K562 (cell line): ENCODE data around the gene NUP214. TPM values are rescaled to one million over a fixed set of nuclear protein-coding genes. Genes with fewer than 3 reads are reported as not detected.

Experiments
- BCOR ChIP-seq: fragments of 450-650 bp; IDR thresholded peaks from 2 replicates; pipeline ENCODE4 v1.6.1; 2016
- BHLHE40 ChIP-seq: IDR thresholded peaks from 2 replicates; pipeline ENCODE4 v1.6.1; 2011; ENCODE audit warnings: low read length, improper control_type of control experiment
- EP300 ChIP-seq: IDR thresholded peaks from 2 replicates; pipeline ENCODE4 v1.6.1; 2012; ENCODE audit warnings: low read length, improper control_type of control experiment
- NUFIP1 ChIP-seq: fragments of 450-650 bp; IDR thresholded peaks from 2 replicates; pipeline ENCODE4 v1.6.1; 2018; ENCODE audit not compliant: partially characterized antibody
- PCBP1 ChIP-seq: fragments of 200-400 bp; formaldehyde crosslinking; IDR thresholded peaks from 2 replicates; pipeline ENCODE4 v1.6.1; 2018; ENCODE audit warnings: mild to moderate bottlenecking, low read depth, low read length; ENCODE audit not compliant: poor library complexity, severe bottlenecking
- RBM25 ChIP-seq: fragments of 200-400 bp; formaldehyde crosslinking; IDR thresholded peaks from 2 replicates; pipeline ENCODE4 v1.6.1; 2018; ENCODE audit warnings: low read length, low read depth, moderate library complexity; ENCODE audit not compliant: severe bottlenecking
- REST ChIP-seq, 2 experiments: fragments of 450-650 bp; formaldehyde crosslinking in 1 of 2; IDR thresholded peaks; 2 replicates each; pipeline versions ENCODE4 v1.4.0 to v1.6.1; 2014 to 2020; ENCODE audit warnings: mild to moderate bottlenecking in 2 of 2, borderline replicate concordance in 1 of 2, low read depth in 1 of 2
- SAFB2 ChIP-seq: fragments of 200-400 bp; formaldehyde crosslinking; IDR thresholded peaks from 2 replicates; pipeline ENCODE4 v1.6.1; 2018; ENCODE audit warnings: borderline replicate concordance, low read length, low read depth, moderate library complexity; ENCODE audit not compliant: severe bottlenecking
- TEAD4 ChIP-seq, 2 experiments: sonication (generic) in 1 of 2; formaldehyde crosslinking in 1 of 2; IDR thresholded peaks; 2 replicates each; pipeline versions ENCODE4 v1.6.1 to v1.8.0; 2012 to 2022; ENCODE audit warnings: borderline replicate concordance in 1 of 2, inconsistent platforms in 1 of 2, low read length in 1 of 2, mild to moderate bottlenecking in 1 of 2, missing genetic modification reagents in 1 of 2
- ZBTB7A ChIP-seq: IDR thresholded peaks from 2 replicates; pipeline ENCODE4 v1.6.1; 2011; ENCODE audit warnings: low read depth, mild to moderate bottlenecking, low read length, moderate library complexity, borderline replicate concordance; ENCODE audit not compliant: control insufficient read depth
- polyA plus RNA-seq, 8 experiments: library from polyadenylated mRNA; depleted of rRNA in 4 of 8; stranded (reverse) in 5 of 8; unstranded in 3 of 8; fragments of >200 nt; fragmentation: Nextera tagmentation in 2 of 8; fragmentation: Illumina TruSeq in 1 of 8; extraction: Ambion mirVana in 2 of 8; extraction: Trizol in 1 of 8; gene quantifications; 2 replicates each; pipeline versions ENCODE4 v1.2.1 to v1.2.3, GENCODE V29; 2011 to 2014; ENCODE audit warnings: inconsistent platforms in 1 of 8, missing spikeins in 1 of 8
- total RNA-seq, 7 experiments: library from RNA; depleted of rRNA in 6 of 7; stranded (reverse); fragments of >200 nt in 6 of 7; fragmentation: Illumina TruSeq in 2 of 7; extraction: Trizol in 2 of 7; gene quantifications; 2 replicates each; pipeline versions ENCODE4 v1.2.1 to v1.2.3, GENCODE V29; 2011 to 2021; ENCODE audit warnings: low replicate concordance in 1 of 7
- TF ChIP-seq, protein P1 (sequence below): fragments of 450-650 bp; IDR thresholded peaks from 2 replicates; pipeline ENCODE4 v1.6.1; 2016; ENCODE audit warnings: low read depth

NUP214 gene
- total and polyA plus RNA-seq, 9 of the 15 experiments (the other 6 are each of a cell fraction or from before 2014, with no cell fraction given): 56.9 to 332 (median 97.1) TPM

DNA sequence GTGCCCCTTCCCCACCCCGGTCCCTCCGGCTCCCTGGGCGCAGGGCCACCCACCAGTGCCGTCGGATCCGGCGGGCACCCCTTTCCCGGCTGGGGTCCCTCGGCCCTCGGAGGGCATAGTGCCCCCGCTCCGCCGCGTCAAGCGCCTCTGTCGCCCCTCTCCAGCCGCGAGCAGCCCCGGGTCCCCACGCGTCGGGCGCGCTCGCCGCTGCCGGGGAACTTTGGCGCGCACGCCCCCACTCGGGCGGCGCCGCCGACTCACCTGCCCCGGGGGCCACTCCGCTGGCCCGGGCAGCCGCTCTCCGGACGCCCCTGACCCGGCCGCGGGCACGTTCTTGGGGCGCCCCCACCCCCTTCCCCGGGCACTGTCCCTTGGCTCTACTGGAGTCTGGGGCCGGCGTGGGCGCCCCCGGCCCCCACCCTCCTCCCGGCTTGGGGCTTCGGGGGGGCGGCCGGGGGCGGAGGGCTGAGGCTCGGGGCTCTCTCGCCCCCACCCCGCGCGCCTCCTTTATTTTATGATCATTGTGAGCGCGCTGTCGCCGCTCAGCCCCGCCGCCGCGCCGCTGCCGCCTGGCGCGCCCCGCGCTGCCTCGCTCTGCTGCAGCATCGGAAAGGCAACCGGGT lies 152.0 kb downstream of the NUP214 start (continued):
- no peak for TF ChIP-seq ZBTB7A
- TF ChIP-seq BCOR: no peak
- TF ChIP-seq EP300: 0 out of 2 replicates have a peak, but pooled peaks have one; percentile 1
- no peak for TF ChIP-seq SAFB2
- TF ChIP-seq, protein P1, sequence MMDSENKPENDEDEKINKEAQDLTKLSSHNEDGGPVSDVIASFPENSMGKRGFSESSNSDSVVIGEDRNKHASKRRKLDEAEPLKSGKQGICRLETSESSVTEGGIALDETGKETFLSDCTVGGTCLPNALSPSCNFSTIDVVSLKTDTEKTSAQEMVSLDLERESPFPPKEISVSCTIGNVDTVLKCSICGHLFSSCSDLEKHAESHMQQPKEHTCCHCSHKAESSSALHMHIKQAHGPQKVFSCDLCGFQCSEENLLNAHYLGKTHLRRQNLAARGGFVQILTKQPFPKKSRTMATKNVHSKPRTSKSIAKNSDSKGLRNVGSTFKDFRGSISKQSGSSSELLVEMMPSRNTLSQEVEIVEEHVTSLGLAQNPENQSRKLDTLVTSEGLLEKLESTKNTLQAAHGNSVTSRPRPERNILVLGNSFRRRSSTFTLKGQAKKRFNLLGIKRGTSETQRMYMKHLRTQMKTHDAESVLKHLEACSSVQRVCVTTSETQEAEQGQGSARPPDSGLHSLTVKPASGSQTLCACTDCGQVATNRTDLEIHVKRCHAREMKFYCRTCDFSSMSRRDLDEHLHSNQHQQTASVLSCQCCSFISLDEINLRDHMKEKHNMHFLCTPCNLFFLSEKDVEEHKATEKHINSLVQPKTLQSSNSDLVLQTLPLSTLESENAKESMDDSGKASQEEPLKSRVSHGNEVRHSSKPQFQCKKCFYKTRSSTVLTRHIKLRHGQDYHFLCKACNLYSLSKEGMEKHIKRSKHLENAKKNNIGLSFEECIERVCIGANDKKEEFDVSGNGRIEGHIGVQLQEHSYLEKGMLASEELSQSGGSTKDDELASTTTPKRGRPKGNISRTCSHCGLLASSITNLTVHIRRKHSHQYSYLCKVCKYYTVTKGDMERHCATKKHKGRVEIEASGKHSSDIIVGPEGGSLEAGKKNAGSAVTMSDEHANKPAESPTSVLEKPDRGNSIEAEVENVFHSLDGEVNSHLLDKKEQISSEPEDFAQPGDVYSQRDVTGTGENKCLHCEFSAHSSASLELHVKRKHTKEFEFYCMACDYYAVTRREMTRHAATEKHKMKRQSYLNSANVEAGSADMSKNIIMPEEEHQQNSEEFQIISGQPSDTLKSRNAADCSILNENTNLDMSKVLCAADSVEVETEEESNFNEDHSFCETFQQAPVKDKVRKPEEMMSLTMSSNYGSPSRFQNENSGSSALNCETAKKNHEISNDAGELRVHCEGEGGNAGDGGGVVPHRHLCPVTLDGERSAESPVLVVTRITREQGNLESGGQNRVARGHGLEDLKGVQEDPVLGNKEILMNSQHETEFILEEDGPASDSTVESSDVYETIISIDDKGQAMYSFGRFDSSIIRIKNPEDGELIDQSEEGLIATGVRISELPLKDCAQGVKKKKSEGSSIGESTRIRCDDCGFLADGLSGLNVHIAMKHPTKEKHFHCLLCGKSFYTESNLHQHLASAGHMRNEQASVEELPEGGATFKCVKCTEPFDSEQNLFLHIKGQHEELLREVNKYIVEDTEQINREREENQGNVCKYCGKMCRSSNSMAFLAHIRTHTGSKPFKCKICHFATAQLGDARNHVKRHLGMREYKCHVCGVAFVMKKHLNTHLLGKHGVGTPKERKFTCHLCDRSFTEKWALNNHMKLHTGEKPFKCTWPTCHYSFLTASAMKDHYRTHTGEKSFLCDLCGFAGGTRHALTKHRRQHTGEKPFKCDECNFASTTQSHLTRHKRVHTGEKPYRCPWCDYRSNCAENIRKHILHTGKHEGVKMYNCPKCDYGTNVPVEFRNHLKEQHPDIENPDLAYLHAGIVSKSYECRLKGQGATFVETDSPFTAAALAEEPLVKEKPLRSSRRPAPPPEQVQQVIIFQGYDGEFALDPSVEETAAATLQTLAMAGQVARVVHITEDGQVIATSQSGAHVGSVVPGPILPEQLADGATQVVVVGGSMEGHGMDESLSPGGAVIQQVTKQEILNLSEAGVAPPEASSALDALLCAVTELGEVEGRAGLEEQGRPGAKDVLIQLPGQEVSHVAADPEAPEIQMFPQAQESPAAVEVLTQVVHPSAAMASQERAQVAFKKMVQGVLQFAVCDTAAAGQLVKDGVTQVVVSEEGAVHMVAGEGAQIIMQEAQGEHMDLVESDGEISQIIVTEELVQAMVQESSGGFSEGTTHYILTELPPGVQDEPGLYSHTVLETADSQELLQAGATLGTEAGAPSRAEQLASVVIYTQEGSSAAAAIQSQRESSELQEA: no peak
- TF ChIP-seq PCBP1: no peak
- no peak for TF ChIP-seq RBM25
- TF ChIP-seq REST (IDR thresholded peaks at IDR 0.05; ENCODE audit: borderline replicate concordance): no peak
- no peak for TF ChIP-seq REST (CRISPR knock-in tag; IDR thresholded peaks at IDR 0.05; ENCODE audit: low read depth)
- TF ChIP-seq TEAD4 (IDR thresholded peaks at IDR 0.05; ENCODE audit: low read length): no peak
- no peak for TF ChIP-seq TEAD4 (CRISPR knock-in tag; IDR thresholded peaks at IDR 0.05; ENCODE audit: borderline replicate concordance)
- no peak for TF ChIP-seq NUFIP1
- peak; percentile 54 for TF ChIP-seq BHLHE40
